Chondrocyte (in vitro differentiated cells): Measurements from ENCODE around the gene FYN. TPM values are rescaled to one million over a fixed set of nuclear protein-coding genes. Genes with fewer than 3 reads are reported as not detected.

Experiments used
- DNase-seq: peaks from one replicate; pipeline ENCODE4 v3.0.0; 2021; ENCODE audit warnings: mixed read lengths, low spot score
- H3K27ac Mint-ChIP-seq: one replicate; pipeline ENCODE4 v1.8.0; 2021; ENCODE audit warnings: mild to moderate bottlenecking, moderate library complexity, mixed read lengths; ENCODE audit not compliant: unreplicated experiment
- H3K27me3 Mint-ChIP-seq: 2 replicates; pipeline ENCODE4 v1.8.0; 2021; ENCODE audit warnings: low read depth, mixed read lengths
- H3K36me3 Mint-ChIP-seq: 2 replicates; pipeline ENCODE4 v1.8.0; 2021; ENCODE audit warnings: low read depth, mixed read lengths
- H3K4me1 Mint-ChIP-seq: 2 replicates; pipeline ENCODE4 v1.8.0; 2021; ENCODE audit warnings: low read depth, mild to moderate bottlenecking, mixed read lengths
- H3K4me3 Mint-ChIP-seq: one replicate; pipeline ENCODE4 v1.8.0; 2021; ENCODE audit warnings: mild to moderate bottlenecking, moderate library complexity, mixed read lengths; ENCODE audit not compliant: unreplicated experiment
- H3K9me3 Mint-ChIP-seq: 2 replicates; pipeline ENCODE4 v1.8.0; 2021; ENCODE audit warnings: low read depth, mixed read lengths
- total RNA-seq: library from RNA; stranded (reverse); gene quantifications from 3 replicates; pipeline ENCODE4 v1.2.1, GENCODE V29; 2021
- TF ChIP-seq, protein P1 (sequence below): fragments of 200-600 bp; sonication (generic); IDR thresholded peaks from 2 replicates; pipeline ENCODE4 v1.5.0; 2021; ENCODE audit warnings: antibody characterized with exemption, mild to moderate bottlenecking, moderate library complexity

Gene FYN
- total RNA-seq, 1 donor from 2014 or later: 109 TPM

DNA sequence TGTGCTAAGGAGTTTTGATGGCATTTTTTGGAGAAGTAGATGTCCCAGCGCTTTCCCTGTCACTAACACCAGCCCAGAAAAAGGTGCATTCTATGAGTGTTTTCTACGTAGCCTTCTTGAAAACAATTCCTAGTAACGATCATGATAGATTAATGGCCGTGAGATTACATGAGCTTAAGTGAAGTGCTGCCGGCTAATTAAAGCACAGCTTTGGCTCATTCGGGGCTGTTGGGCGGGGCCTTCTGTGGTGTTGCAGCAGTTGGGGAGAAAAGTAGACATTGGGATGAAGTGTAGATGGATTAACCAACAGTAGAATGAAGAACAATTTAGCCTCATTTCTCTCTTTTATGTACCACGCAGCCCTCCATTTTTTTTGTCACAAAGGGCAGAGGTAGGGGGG, 246.8 kb downstream of the FYN start:
- peaks cover 46% of the 10 kb centered on the region for H3K4me1 Mint-ChIP-seq
- DNase-seq: no peak
- TF ChIP-seq, protein P1, sequence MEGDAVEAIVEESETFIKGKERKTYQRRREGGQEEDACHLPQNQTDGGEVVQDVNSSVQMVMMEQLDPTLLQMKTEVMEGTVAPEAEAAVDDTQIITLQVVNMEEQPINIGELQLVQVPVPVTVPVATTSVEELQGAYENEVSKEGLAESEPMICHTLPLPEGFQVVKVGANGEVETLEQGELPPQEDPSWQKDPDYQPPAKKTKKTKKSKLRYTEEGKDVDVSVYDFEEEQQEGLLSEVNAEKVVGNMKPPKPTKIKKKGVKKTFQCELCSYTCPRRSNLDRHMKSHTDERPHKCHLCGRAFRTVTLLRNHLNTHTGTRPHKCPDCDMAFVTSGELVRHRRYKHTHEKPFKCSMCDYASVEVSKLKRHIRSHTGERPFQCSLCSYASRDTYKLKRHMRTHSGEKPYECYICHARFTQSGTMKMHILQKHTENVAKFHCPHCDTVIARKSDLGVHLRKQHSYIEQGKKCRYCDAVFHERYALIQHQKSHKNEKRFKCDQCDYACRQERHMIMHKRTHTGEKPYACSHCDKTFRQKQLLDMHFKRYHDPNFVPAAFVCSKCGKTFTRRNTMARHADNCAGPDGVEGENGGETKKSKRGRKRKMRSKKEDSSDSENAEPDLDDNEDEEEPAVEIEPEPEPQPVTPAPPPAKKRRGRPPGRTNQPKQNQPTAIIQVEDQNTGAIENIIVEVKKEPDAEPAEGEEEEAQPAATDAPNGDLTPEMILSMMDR: no peak

DNA sequence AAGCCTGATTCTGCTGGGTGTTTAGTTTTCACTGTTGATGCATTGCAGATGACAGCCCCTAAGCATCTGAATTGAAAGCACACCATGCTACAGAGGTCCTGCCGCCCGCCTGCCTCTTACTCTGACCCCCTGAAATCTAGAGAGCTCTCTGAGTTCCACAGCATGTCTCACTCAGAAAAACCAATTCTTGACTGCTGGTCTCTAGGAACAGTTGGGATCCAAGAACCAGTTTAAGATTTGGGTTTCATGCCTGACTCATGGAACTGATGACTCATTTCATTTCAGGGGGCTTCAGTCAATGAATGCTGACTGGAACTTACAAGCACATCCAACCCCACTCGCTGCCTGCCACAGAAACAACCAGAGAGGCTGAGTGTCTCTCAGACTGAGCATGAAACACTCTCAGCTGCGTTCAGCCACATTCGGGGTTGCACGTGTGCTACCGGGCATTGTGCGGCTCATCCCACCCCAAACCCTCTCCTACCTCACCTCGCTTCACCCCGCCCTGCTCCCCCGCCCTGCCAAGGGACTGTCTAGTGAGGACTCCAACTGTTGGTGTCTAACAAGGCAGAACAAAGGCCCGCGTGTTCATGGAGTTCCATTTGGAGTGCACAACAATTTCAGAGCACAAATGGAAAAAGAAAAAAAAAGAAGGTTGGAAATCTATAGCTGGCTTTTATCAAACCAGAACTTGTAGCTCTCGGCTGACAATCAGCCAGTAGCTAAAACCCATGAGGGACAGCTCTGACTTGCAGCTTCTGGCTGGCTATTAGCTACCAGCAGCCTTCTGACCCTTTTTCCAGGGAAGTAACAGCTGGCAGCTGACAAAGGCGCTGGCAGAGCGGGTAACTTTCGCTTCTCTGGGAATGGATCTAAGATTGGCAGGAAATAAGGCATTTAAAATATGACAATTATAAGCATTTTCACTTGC, 247.5 kb downstream of the FYN start:
- Mint-ChIP-seq H3K27ac (peak overlapping the region; percentile 45), H3K36me3 (peaks cover 2% of the 10 kb centered on the region), H3K9me3 (peaks cover 4% of the 10 kb centered on the region), H3K27me3 (no peaks in the 10 kb centered on the region), H3K4me3 (no peak overlapping the region), H3K4me1 (peaks cover 46% of the 10 kb centered on the region)
- TF ChIP-seq, protein P1: no peak
- DNase-seq: no peak

More for the DNA sequence above, 246.8 kb downstream of the FYN start:
- Mint-ChIP-seq H3K27ac (peak overlapping the region; percentile 27), H3K27me3 (no peaks in the 10 kb centered on the region), H3K36me3 (peaks cover 2% of the 10 kb centered on the region), H3K4me3 (no peak overlapping the region), H3K9me3 (peaks cover 4% of the 10 kb centered on the region)

DNA sequence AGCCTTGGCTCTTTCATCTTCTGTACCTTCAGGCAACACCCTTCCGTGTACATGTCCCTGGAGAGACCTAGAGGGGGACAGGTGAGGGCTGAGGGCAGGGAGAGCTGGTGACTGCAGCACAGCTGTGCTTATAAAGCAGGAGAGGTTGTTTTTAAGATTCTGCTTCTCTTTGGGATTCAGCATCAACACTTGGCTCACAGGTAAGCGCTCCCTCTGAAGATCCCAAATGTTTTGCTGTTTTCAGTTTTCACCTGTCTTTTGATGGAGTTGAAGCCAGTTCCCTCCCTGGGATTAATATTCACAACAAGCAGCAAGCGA, 248.2 kb downstream of the FYN start:
- peaks cover 46% of the 10 kb centered on the region for H3K4me1 Mint-ChIP-seq
- H3K36me3 Mint-ChIP-seq: peaks cover 2% of the 10 kb centered on the region
- H3K4me3 Mint-ChIP-seq: no peak overlapping the region
- no peak for DNase-seq
- TF ChIP-seq, protein P1: no peak
- peaks cover 4% of the 10 kb centered on the region for H3K9me3 Mint-ChIP-seq
- no peaks in the 10 kb centered on the region for H3K27me3 Mint-ChIP-seq
- H3K27ac Mint-ChIP-seq: peak overlapping the region; percentile 50

DNA sequence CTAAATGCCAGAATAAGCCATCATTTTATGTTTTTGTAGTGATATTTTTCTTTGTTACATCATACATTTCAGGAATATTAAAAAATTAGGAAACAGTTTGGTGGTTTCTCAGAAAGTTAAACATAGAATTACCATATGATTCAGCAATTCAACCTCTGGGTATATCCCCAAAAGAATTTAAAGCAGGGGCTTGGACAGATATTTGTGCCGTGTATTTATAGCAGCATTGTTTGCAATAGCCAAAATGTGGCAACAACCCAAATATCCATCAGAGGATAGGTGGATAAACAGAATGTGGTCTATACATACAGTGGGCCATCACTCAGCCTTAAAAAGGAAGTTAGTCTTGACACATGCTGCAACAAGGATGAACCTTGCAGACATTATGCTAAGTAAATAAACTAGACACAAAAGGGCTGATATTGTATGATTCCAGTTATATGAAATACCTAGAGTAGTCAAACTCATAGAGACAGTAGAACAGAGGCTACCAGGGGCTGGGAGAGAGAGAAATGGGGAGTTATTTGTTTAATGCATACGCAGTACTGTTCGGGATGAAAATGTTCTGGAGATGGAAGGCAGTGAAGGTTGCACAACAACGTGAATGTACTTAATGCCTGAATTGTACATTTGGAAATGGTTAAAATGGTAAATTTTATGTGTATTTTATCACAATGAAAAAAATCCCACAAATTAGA, 248.7 kb downstream of the FYN start:
- TF ChIP-seq, protein P1: no peak
- Mint-ChIP-seq H3K4me1 (peaks cover 46% of the 10 kb centered on the region), H3K36me3 (peaks cover 2% of the 10 kb centered on the region), H3K9me3 (peaks cover 3% of the 10 kb centered on the region), H3K4me3 (no peak overlapping the region), H3K27me3 (no peaks in the 10 kb centered on the region), H3K27ac (peak overlapping the region; percentile 79)
- DNase-seq: no peak

DNA sequence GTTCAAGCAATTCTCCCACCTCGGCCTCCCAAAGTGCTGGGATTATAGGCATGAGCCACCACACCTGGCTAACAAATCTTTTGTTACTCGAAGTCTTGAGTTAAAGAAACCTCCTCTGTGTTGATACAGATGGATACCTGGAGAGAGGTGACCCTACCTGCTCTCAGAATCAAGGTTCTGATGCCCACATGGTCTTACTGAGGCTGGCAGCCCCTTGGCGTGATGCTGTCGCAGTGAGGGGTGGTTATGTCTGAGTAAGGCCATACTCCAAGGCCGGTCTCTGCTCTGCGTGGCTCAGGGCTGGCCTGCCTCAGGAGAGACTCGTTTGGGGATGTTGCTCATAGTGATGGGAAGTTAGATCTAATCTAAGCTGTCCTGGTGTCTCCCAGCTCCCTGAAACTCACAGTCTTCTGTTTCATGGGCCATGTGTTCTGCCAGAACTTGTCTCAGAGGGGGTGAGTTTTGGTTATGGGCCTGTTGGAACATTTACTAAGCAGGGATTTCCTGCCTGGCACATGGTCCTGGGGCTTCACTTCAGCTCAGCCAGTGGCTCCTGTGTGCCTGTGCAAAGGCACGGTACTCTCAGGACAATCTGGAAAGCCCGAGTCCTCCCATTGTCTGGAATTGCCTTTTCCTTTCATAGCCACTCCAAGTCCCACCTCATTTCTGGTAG, 250.1 kb downstream of the FYN start:
- no peak overlapping the region for H3K4me3 Mint-ChIP-seq
- peaks cover 37% of the 10 kb centered on the region for H3K4me1 Mint-ChIP-seq
- TF ChIP-seq, protein P1: no peak
- H3K27me3 Mint-ChIP-seq: no peaks in the 10 kb centered on the region
- H3K36me3 Mint-ChIP-seq: no peaks in the 10 kb centered on the region
- no peak for DNase-seq
- no peaks in the 10 kb centered on the region for H3K9me3 Mint-ChIP-seq
- H3K27ac Mint-ChIP-seq: no peak overlapping the region
